Metanephros (tissue), 1 donor: Measurements from ENCODE around the gene PDE3A. TPM values are rescaled to one million over a fixed set of nuclear protein-coding genes. Genes with fewer than 3 reads are reported as not detected.

Source experiments
- total RNA-seq: library from RNA; depleted of rRNA; stranded (reverse); fragments of >200 nt; gene quantifications from one replicate; pipeline ENCODE4 v1.2.3, GENCODE V29; 2014

PDE3A gene
- 46.7 TPM for total RNA-seq

GRCh38 chr12:20368114-20368650, at the start of gene PDE3A:
TSS of gene PDE3A (plus strand) at chr12:20368537. CDS start at chr12:20369285, 748 bp downstream.

GRCh38 chr12:20695232-20695631, 326.9 kb downstream of the PDE3A start, which contains the start of gene SLCO1C1:
TSS of gene SLCO1C1 (plus strand) at chr12:20695332. CDS start at chr12:20699577, 4,245 bp downstream.

